MM.1S (cell line): Measurements from ENCODE around the gene TFR2.

Experiments
- EZH2 ChIP-seq: fragments of 300-600 bp; sonication (generic); optimal IDR thresholded peaks from 2 replicates; pipeline ENCODE3; 2017; ENCODE audit warnings: low read depth, mild to moderate bottlenecking, antibody characterized with exemption, low read length, mixed read lengths
- EZH2phosphoT487 ChIP-seq: fragments of 300-600 bp; sonication (generic); IDR thresholded peaks from 2 replicates; pipeline ENCODE4 v1.6.1; 2018; ENCODE audit warnings: antibody characterized with exemption, low read length
- TF ChIP-seq, protein P1 (sequence below): fragments of 300-600 bp; sonication (generic); IDR thresholded peaks from 2 replicates; pipeline ENCODE4 v1.5.1; 2016; ENCODE audit warnings: antibody characterized with exemption, low read length, mixed read lengths

DNA sequence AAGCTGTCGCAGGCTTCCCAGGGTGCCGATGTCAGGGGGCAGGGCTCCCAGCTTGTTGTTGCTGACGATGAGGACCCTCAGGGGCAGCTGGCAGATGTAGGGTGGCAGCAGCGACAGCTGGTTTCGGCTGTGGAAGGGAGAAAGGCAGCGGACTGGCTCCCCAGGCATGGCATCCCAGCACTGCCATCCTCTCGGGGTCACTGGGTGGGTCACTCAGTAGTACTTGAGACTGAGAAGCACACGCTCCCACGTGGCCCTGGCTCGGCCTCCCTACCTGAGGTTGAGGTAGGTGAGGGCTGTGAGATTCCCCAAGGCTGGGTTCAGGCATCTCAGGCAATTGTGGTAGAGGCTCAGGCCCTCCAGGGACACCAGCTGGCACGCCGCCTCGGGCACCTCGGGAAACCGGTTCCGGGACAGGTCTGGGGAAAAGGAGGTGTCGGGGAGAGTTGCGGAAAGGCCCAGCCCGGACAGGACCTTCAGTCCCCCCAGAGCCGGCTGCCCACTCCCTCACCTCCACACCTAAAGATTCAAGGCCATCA, 59.2 kb downstream of the TFR2 start:
- TF ChIP-seq, protein P1, sequence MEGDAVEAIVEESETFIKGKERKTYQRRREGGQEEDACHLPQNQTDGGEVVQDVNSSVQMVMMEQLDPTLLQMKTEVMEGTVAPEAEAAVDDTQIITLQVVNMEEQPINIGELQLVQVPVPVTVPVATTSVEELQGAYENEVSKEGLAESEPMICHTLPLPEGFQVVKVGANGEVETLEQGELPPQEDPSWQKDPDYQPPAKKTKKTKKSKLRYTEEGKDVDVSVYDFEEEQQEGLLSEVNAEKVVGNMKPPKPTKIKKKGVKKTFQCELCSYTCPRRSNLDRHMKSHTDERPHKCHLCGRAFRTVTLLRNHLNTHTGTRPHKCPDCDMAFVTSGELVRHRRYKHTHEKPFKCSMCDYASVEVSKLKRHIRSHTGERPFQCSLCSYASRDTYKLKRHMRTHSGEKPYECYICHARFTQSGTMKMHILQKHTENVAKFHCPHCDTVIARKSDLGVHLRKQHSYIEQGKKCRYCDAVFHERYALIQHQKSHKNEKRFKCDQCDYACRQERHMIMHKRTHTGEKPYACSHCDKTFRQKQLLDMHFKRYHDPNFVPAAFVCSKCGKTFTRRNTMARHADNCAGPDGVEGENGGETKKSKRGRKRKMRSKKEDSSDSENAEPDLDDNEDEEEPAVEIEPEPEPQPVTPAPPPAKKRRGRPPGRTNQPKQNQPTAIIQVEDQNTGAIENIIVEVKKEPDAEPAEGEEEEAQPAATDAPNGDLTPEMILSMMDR: no peak
- no peak for TF ChIP-seq EZH2
- no peak for TF ChIP-seq EZH2phosphoT487
